GM18870 (cell line): ENCODE results near the gene AKAP13.

Source experiments
- ATAC-seq: cut with Tn5 transposase; IDR thresholded peaks from one replicate; pipeline ENCODE4 v1.9.1; 2021; ENCODE audit warnings: moderate library complexity; ENCODE audit not compliant: unreplicated experiment

AKAP13 gene

GRCh38 chr15:85745023-85745422, 364.6 kb downstream of the AKAP13 start:
- no peak for ATAC-seq

GRCh38 chr15:85745525-85746150, 365.2 kb downstream of the AKAP13 start:
- ATAC-seq = no peak

DNA sequence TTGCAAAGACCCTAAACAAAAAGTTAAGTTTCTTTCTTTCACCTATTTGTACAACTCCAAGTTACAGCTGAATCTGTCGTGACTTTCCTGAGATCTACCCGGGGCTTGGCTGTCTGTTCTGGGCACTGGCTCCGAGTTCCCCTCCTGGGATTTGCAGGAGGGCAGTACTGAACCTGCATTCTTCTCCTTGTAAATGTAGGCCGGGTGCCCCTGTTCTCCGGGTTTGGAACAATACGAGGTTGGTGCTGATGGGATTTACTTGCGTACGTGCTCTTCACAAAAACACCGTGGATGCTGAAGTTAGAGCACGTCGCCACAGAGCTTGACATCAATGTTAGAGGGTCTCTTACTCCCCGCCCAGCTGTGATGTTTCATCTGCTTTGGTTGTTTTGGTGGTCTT, 366.2 kb downstream of the AKAP13 start:
- ATAC-seq = no peak

DNA sequence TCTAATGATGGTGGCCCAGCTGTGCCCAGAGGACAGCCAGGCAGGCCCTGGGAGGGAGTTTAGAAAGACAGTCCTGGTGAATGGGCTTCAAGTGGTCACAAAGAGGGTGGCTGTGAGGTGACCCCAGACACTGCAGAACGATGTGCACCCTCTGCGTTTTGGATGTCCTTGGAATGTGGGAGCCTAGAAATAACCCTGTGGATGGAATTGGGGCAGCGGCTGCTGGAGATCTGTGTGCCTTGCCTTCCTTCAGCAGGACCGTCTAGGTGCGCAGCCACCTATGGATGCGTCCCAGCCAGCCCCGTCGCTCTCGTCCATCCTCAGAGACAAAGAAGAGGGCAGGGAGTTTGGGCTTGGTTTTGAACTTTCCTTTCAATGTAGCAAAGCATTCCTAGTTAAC, 367.8 kb downstream of the AKAP13 start:
- ATAC-seq = no peak

DNA sequence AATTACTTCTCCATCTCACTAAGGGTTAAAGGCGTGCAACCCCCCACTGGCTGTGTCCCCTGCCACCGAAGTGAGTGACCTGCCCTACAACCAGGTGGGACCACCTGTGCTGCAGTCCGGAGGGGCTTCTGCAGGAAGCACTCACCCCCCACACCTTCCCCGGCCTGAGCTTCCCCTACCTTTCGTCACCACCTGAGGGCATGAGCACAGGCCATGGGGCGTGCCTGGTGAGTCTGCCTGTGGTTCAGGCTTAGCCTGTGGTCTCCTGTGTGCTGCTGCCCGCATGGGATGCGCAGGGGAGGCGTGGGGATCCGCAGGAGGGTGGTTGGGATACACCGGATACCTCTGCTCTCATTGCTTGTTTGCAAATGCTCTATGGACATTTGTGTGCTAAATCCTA, 368.3 kb downstream of the AKAP13 start:
- no peak for ATAC-seq

DNA sequence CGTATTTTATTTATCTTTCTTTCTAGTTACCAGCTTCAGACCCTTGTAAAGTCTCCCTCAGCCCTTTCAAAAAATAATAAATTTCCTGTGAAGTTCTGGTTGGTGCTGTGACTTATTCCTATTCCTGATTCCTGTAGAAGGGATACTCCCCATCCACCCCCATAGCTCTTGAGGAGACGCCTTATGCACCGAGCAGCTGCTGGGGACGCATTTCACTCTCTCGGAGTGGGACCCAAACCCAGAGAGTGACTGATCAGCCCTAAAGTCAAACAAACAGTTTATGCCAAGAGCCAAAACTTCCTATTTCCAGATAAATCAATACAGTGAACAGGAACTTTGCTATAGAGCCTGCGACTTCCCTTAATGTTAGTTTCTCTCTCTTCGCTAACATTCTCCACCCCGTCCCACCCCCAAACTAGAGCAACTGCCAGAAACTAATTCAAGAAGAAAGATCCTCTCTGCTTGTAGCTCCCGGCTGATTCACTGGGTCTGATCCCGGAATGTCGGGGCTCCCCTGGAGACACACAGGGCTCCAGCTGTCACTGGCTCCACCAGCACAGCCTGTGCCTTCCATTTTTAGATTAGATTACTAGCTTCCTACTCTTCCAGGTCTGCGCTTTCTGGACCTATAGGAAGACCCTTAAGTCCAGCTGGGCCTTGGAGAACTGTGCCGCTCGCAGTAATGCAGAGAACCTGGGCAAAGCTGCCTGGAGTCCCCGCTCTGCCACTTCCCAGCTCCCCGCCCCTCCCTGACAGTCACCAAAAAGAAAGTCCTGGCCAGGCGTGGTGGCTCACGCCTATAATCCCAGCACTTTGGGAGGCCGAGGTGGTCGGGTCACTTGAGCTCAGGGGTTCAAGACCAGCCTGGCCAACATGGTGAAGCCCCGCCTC, 369.1 kb downstream of the AKAP13 start:
- ATAC-seq = no peak

GRCh38 chr15:85750319-85751290, 370.2 kb downstream of the AKAP13 start:
- no peak for ATAC-seq

GRCh38 chr15:85751291-85752123, 371.1 kb downstream of the AKAP13 start:
- no peak for ATAC-seq

DNA sequence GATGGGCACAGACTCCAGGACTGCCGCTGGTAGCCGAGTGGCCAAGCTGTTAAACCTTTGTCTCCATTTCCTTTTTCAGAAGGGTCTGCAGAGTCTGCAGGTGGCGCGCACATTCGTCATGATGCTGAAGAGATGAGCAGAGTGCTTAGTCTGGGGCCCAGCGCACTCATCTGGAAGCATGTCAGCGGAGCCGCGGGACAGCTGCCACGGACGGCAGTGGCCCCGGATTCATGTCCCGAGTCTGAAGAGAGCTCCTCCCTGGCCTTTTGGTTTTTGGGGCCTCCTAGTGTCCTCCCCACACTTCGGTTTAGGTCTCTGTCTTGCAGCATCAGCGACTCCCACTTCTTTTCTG, 371.7 kb downstream of the AKAP13 start:
- no peak for ATAC-seq

DNA sequence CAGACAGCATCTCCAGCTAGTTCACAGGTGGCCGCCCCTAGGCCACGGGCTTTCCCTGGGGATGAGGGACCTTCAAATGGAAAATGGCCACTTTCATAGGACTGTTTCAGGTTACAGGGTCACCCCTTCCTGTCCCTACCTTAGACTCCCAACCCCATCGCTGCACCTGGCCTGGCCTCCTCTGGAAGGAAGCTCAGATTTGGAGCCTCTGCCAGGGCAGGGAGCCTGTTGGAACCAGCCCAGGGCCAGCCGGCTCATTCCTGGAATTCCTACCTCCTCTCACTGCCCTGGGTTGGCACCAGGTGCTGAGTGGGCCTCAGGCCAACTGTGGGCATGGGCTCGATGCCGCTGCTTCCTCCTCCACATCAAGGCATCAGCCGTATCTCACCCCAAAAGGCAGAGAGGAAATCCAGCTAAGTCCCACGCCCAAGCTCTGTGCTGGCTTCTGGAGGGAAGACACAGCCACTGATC, 372.1 kb downstream of the AKAP13 start:
- ATAC-seq = no peak

- no peak for ATAC-seq
Measured at GRCh38 chr15:85753261-85753660, 372.9 kb downstream of the AKAP13 start.

GRCh38 chr15:85753791-85754452, 373.5 kb downstream of the AKAP13 start:
- no peak for ATAC-seq

- no peak for ATAC-seq
Measured at GRCh38 chr15:85754989-85755388, 374.6 kb downstream of the AKAP13 start.

GRCh38 chr15:85755471-85755870, 375.1 kb downstream of the AKAP13 start:
- ATAC-seq = no peak

GRCh38 chr15:85755942-85756341, 375.5 kb downstream of the AKAP13 start:
- ATAC-seq = no peak

DNA sequence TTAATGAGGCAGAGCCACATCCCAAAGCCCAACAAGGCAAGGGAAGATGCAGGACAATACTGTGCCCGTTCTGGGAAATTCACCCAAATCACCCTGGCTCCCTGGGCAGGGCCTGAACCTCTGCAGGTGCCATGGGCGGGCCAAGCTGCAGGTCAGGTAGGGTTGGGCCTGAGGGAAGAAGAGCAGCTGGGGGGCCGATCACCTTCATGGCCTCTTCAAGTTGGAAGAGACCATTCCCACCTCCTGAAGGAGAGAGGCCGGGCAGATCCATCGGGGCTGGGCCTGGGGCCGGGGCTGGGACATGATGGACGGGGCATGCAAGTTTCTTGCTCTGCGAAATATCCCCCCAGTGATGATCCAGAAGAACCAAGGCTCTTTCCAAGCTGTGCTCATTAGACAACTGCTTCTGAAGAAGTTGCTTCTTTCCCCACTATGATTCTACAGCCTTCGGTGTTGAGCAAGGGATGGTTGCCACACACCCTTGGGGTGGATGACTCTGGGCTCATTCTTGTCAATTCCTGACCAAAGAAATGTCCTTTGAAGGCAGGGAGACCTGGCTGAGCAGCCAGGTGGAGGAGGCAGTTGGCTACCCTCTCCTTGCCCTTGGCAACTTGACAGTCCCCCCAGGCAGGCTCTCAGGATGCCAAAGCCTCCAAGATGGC, 376.1 kb downstream of the AKAP13 start:
- ATAC-seq = no peak

DNA sequence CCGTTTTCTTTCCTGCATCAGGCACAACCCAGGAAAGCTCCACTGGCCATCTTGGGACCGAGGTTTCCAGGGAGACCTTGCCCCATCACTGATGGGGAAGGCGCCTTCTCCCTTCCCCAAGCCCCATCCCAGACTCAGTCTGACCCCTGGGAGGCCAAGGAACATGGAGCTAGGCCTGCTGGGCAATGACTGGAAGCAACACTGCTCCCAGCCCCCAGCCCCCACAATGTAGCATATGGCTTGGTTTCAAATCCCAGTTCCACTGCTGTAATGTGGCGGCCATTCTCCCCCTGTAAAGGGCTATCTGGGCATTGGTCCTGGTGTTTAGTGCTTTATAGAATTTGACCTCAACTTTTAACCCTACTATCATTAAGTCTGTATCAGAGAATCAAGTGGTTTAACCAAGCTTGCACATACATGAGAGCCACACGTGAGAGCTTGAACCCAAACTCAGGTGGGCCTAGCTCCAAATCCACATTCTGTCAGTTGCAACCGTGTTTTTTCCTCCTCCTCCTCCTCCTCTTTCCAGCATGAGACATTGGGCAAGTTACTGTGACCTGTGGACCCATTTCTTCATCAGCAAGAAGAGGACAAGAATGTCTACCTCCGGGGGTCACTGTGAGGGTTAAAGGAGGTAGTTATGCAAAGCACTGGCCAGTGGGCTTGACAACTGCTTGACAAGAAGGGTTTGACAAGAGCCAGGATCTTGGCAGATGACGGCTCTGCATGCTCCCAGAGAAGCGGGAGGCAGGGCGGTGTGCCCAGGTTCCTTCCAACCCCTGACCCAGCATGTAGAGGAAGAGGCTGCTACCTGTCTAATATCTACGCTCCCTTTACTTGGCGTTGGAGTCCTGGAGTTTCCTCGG, 376.9 kb downstream of the AKAP13 start:
- no peak for ATAC-seq

DNA sequence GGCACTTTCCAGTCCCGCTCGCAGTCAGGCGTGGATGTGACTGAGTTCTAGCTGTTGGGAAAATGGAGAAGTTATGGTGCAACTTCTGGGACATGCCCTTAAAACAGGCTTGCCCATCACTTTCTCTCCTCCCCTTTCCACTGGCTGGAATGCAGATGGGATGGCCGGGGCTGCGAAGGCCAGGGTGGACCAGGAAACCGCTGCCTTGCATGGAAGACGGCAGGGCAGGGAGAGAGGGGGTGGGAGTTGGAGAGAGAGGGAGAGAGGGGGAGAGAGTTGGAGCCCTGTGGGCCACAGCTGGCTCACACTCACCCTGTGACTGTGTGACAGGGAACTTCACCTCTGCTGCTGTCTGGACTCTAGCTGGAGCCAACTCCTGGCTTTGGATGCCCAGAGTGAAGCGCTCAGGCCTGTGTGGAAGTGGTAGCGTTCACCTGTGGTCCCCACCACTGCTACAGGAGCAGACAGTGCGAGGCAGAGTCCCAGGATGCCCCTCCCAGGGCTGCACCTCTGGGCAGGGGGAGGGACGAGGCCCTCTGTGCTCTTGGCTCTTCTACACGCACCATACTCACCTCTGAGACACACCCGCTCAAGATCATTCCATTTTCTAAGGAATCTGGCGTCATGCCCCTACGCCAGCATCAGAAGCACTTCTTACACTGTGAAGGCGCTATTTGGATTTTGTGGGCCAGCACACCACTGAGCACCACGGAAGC, 377.7 kb downstream of the AKAP13 start:
- ATAC-seq = no peak
